Measurements from ENCODE around the gene PPP4R3A.

Gene PPP4R3A

GRCh38 chr14:91516663-91517388 is 6.7 kb upstream of the PPP4R3A start:
- no peak for DNase-seq (ENCODE audit: extremely low read depth, low read depth)
- no peak overlapping the region for H3K4me3 ChIP-seq (replicated peaks; ENCODE audit: low read depth, low read length)

GRCh38 chr14:91515979-91516378 is 5.9 kb upstream of the PPP4R3A start:
- no peak for DNase-seq (ENCODE audit: extremely low read depth, low read depth)
- no peak for TF ChIP-seq CTCF (IDR thresholded peaks at IDR 0.05; ENCODE audit: low read depth, low read length, missing control alignments)
- no peak overlapping the region for H3K4me3 ChIP-seq (replicated peaks; ENCODE audit: low read depth, low read length)

More at GRCh38 chr14:91516663-91517388, 6.7 kb upstream of the PPP4R3A start:
- no peak for TF ChIP-seq CTCF (IDR thresholded peaks at IDR 0.05; ENCODE audit: low read depth, low read length, missing control alignments)

- TF ChIP-seq CTCF (IDR thresholded peaks at IDR 0.05; ENCODE audit: low read depth, low read length, missing control alignments): no peak
- no peak for DNase-seq (ENCODE audit: extremely low read depth, low read depth)
- peak overlapping the region; percentile 89 for H3K4me3 ChIP-seq (replicated peaks; ENCODE audit: low read depth, low read length)
These were observed 903 bp upstream of the PPP4R3A start for GRCh38 chr14:91511043-91511383.

GRCh38 chr14:91509878-91510170 is 286 bp downstream of the PPP4R3A start:
- DNase-seq (ENCODE audit: extremely low read depth, low read depth): no peak

GRCh38 chr14:91509083-91509877 is 830 bp downstream of the PPP4R3A start:
- no peak for TF ChIP-seq CTCF (IDR thresholded peaks at IDR 0.05; ENCODE audit: low read depth, low read length, missing control alignments)
- peak overlapping the region; percentile 89 for H3K4me3 ChIP-seq (replicated peaks; ENCODE audit: low read depth, low read length)
- no peak for DNase-seq (ENCODE audit: extremely low read depth, low read depth)

More at GRCh38 chr14:91509878-91510170, 286 bp downstream of the PPP4R3A start:
- no peak for TF ChIP-seq CTCF (IDR thresholded peaks at IDR 0.05; ENCODE audit: low read depth, low read length, missing control alignments)
- H3K4me3 ChIP-seq (replicated peaks; ENCODE audit: low read depth, low read length): peak overlapping the region; percentile 89

- no peak for DNase-seq (ENCODE audit: extremely low read depth, low read depth)
- H3K4me3 ChIP-seq (replicated peaks; ENCODE audit: low read depth, low read length): peak overlapping the region; percentile 89
- no peak for TF ChIP-seq CTCF (IDR thresholded peaks at IDR 0.05; ENCODE audit: low read depth, low read length, missing control alignments)
These were observed 2.0 kb downstream of the PPP4R3A start for GRCh38 chr14:91508105-91508504.

Measured in HFF-Myc (cell line).